Vagina (tissue), 2 donors: ENCODE data around the gene REC8. TPM values are rescaled to one million over a fixed set of nuclear protein-coding genes. Genes with fewer than 3 reads are reported as not detected.

Experiments used
- DNase-seq, 2 donors: peaks; one replicate each; pipeline ENCODE4 v3.0.0-alpha.2; 2017; ENCODE audit errors: extremely low spot score in 2 of 2
- H3K27ac ChIP-seq: fragments of 200-600 bp; sonication (generic); one replicate; pipeline ENCODE4 v1.5.1; 2019
- H3K27me3 ChIP-seq: fragments of 200-600 bp; sonication (generic); one replicate; pipeline ENCODE4 v1.5.1; 2019
- H3K36me3 ChIP-seq, 2 donors: fragments of 200-600 bp; sonication (generic); one replicate each; pipeline ENCODE4 v1.5.1; 2017 to 2019
- H3K4me1 ChIP-seq: fragments of 200-600 bp; sonication (generic); one replicate; pipeline ENCODE4 v1.5.1; 2019
- H3K4me3 ChIP-seq, 2 donors: fragments of 200-600 bp; sonication (generic); 1 replicate in 1 of 2; 2 replicates in 1 of 2; pipeline ENCODE4 v1.5.1; 2016 to 2019
- H3K9me3 ChIP-seq: fragments of 200-600 bp; sonication (generic); one replicate; pipeline ENCODE4 v1.5.1; 2019
- POLR2A ChIP-seq, 2 donors: fragments of 450-650 bp; IDR thresholded peaks; one replicate each; pipeline ENCODE4 v1.6.1; 2017; ENCODE audit warnings: antibody characterized with exemption in 2 of 2, mild to moderate bottlenecking in 2 of 2, moderate library complexity in 2 of 2
- POLR2AphosphoS5 ChIP-seq, 2 donors: sonication (generic); formaldehyde crosslinking; IDR thresholded peaks; one replicate each; pipeline ENCODE4 v1.9.0; 2017; ENCODE audit warnings: antibody characterized with exemption in 2 of 2, mild to moderate bottlenecking in 2 of 2, low read depth in 1 of 2; ENCODE audit not compliant: insufficient read depth in 1 of 2
- intact Hi-C: fragments of 100-400 bp; cut with DNase I; formaldehyde crosslinking; loops from one replicate; pipeline ENCODE4 v1.15.1; 2023
- total RNA-seq: library from RNA; depleted of rRNA; stranded (reverse); fragments of >200 nt; gene quantifications from one replicate; pipeline ENCODE4 v1.2.3, GENCODE V29; 2016
- TF ChIP-seq, protein P1 (sequence below), 3 experiments: fragments of 450-650 bp in 2 of 3; fragments of 200-600 bp in 1 of 3; sonication (generic) in 1 of 3; IDR thresholded peaks; one replicate each; pipeline ENCODE4 v1.5.1; 2017 to 2019; ENCODE audit warnings: antibody characterized with exemption in 3 of 3, mild to moderate bottlenecking in 2 of 3, moderate library complexity in 2 of 3

Gene REC8, protein sequence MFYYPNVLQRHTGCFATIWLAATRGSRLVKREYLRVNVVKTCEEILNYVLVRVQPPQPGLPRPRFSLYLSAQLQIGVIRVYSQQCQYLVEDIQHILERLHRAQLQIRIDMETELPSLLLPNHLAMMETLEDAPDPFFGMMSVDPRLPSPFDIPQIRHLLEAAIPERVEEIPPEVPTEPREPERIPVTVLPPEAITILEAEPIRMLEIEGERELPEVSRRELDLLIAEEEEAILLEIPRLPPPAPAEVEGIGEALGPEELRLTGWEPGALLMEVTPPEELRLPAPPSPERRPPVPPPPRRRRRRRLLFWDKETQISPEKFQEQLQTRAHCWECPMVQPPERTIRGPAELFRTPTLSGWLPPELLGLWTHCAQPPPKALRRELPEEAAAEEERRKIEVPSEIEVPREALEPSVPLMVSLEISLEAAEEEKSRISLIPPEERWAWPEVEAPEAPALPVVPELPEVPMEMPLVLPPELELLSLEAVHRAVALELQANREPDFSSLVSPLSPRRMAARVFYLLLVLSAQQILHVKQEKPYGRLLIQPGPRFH
- 5.9 TPM for total RNA-seq

DNA sequence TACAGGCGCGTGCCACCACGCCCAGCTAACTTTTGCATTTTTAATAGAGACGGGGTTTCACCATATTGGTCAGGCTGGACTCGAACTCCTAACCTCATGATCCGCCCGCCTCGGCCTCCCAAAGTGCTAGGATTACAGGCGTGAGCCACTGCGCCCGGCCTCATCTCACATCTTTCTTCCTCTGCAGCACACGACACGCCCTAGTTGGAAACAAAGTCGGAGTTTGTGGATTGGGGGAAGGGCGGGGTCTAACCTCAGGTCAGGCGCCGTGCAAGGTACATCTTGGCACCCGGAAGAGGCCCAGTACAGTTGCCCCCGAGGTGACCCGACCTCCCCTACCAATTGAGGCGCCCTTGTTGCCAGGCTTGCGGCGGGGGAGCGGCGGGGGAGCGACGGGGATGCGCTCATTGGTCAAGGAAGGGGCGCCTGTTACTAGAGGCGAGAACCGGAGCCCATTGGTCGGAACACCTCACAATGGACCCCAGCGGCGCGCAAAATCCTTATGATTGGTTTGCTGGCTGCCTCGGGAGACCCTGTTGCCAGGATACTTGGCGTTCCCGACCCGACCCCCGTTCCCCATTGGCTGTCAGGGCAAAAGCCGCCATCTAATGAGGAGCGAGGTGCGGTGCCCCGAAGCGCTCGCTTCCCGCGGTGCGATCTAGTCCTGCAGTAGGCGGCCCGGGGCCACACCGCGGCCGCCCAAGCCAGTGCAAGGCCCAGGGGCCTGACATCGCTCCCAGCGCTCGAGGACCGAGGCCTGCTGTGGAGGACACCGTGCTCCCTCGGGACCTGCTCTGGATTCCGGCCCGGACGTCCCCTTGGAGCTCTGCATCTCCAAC lies at the start of gene REC8:
Gene REC8 (plus strand): TSS at position 659 of the 839 bp plus-strand sequence. CDS start 473 bp downstream, outside the sequence.
- Histone ChIP-seq H3K4me1 (peaks cover 15% of the 10 kb centered on the region), H3K36me3 (peaks cover 0 to 11% of the 10 kb centered on the region in 2 donors), H3K4me3 (peak within 1 kb of the TSS; percentile 31 to 41), H3K27ac (no peak within 1 kb of the TSS), H3K27me3 (no peaks in the 10 kb centered on the region), H3K9me3 (no peaks in the 10 kb centered on the region)
- TF ChIP-seq, protein P1, sequence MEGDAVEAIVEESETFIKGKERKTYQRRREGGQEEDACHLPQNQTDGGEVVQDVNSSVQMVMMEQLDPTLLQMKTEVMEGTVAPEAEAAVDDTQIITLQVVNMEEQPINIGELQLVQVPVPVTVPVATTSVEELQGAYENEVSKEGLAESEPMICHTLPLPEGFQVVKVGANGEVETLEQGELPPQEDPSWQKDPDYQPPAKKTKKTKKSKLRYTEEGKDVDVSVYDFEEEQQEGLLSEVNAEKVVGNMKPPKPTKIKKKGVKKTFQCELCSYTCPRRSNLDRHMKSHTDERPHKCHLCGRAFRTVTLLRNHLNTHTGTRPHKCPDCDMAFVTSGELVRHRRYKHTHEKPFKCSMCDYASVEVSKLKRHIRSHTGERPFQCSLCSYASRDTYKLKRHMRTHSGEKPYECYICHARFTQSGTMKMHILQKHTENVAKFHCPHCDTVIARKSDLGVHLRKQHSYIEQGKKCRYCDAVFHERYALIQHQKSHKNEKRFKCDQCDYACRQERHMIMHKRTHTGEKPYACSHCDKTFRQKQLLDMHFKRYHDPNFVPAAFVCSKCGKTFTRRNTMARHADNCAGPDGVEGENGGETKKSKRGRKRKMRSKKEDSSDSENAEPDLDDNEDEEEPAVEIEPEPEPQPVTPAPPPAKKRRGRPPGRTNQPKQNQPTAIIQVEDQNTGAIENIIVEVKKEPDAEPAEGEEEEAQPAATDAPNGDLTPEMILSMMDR (IDR thresholded peaks at IDR 0.05): no peak
- peak in 1 of 2 donors; percentile 19 for TF ChIP-seq POLR2AphosphoS5 (IDR thresholded peaks at IDR 0.05; ENCODE audit: insufficient read depth in 1 of 2, low read depth in 1 of 2)
- DNase-seq: no peak
- intact Hi-C loops: no loop called here

DNA sequence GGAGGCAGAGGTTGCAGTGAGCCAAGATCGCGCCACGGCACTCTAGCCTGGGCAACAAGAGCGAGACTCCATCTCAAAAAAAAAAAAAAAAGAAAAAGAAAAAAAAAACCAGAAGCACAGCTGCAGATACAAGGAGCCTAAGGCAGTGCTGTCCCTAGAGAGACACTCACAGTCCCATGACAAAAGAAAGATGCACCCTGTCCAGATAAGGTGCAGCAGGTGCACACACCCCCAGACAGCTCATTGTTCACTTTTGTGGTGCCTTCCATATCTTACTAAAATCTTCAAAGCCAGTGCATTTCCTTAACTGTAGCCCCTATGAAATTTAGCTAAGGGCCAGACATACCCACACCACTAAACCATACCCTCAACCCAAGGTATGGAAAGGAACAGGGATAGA lies 49.5 kb upstream of the REC8 start:
- intact Hi-C loops: no loop called here
- no peaks in the 10 kb centered on the region for H3K4me1 ChIP-seq
- no peak overlapping the region for H3K27ac ChIP-seq
- DNase-seq: no peak
- H3K4me3 ChIP-seq: no peak overlapping the region
- no peaks in the 10 kb centered on the region for H3K27me3 ChIP-seq
- H3K9me3 ChIP-seq: no peaks in the 10 kb centered on the region
- no peak for TF ChIP-seq POLR2A (IDR thresholded peaks at IDR 0.05)
- TF ChIP-seq POLR2AphosphoS5 (IDR thresholded peaks at IDR 0.05; ENCODE audit: insufficient read depth in 1 of 2, low read depth in 1 of 2): no peak
- TF ChIP-seq, protein P1 (IDR thresholded peaks at IDR 0.05): no peak
- H3K36me3 ChIP-seq: peaks cover 0 to 56% of the 10 kb centered on the region in 2 donors

DNA sequence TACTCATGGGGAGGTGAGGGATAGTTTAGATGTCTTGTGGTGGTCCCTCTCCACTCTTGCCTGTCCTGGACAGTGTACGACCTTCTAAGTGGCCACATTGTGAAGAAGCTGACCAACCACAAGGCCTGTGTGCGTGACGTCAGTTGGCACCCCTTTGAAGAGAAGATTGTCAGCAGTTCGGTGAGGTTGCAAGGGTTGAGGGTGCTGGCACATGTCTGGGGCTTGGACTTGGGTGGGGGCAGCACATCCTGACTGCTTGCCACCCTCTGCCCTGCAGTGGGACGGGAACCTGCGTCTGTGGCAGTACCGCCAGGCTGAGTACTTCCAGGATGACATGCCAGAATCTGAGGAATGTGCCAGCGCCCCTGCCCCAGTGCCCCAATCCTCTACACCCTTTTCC lies 49.0 kb upstream of the REC8 start:
- Histone ChIP-seq H3K4me3 (no peak overlapping the region), H3K27ac (no peak overlapping the region), H3K9me3 (no peaks in the 10 kb centered on the region), H3K4me1 (no peaks in the 10 kb centered on the region), H3K27me3 (no peaks in the 10 kb centered on the region), H3K36me3 (peaks cover 0 to 51% of the 10 kb centered on the region in 2 donors)
- DNase-seq: no peak
- intact Hi-C loops: no loop called here
- TF ChIP-seq POLR2AphosphoS5 (IDR thresholded peaks at IDR 0.05; ENCODE audit: insufficient read depth in 1 of 2, low read depth in 1 of 2): no peak
- no peak for TF ChIP-seq POLR2A (IDR thresholded peaks at IDR 0.05)
- TF ChIP-seq, protein P1 (IDR thresholded peaks at IDR 0.05): no peak

DNA sequence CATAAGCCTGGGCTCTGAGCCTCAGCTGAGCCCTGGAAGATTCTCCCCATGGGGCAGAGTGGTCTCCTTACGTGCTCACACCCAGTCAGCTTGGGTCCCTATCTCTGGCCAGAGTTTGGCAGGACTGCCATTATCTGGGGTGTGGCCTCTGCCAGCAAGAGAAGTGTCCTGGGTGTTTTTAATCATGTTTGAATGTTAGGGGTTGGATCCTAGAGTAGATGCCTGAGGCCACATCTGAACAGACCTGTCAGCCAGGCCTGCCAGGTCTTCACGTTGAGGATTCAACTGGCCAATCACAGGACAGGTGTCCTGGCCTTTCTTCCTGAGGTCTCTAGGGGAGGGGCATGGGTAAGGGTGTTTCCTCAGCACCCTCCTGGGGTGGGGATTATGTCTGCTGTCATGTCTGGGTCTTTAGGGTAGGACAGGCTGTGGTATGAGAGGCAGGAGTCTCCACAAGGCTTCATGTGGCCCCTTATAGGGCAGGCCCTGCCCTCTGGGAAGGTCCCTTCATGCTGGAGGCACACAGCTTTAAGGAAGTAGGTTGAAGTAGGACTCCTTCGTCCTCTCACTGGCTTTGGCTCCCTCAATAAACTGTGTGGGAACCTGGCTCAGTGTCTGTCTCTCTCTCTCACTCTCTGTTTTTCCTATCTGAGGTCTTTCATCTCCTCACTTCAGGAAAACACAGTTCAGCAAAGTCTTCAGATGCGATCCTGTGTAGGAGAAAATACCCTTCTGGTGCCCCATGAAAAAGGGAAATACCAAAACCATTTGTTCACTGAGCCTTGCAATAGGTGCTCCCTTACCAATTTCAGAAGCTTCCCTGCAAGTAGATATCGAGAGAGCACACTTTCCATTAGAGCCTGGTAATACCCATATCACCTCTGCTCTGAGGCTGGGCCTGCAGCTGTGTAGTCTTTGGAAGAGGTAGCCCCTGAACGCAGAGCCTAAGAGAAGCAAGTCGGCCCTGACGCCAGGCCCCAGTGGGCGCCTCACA lies 48.2 kb upstream of the REC8 start:
- TF ChIP-seq POLR2AphosphoS5 (IDR thresholded peaks at IDR 0.05; ENCODE audit: insufficient read depth in 1 of 2, low read depth in 1 of 2) (no peak), POLR2A (IDR thresholded peaks at IDR 0.05) (no peak)
- TF ChIP-seq, protein P1 (IDR thresholded peaks at IDR 0.05): no peak
- Histone ChIP-seq H3K36me3 (peaks cover 0 to 43% of the 10 kb centered on the region in 2 donors), H3K27ac (no peak overlapping the region), H3K4me1 (no peaks in the 10 kb centered on the region), H3K4me3 (no peak overlapping the region), H3K9me3 (no peaks in the 10 kb centered on the region), H3K27me3 (no peaks in the 10 kb centered on the region)
- intact Hi-C loops: no loop called here
- DNase-seq: no peak
